Subcutaneous abdominal adipose tissue (tissue), 5 donors: ENCODE data around the gene GPR18.

Source experiments
- H3K27ac ChIP-seq: one replicate; pipeline ENCODE4 v1.7.0; 2013; ENCODE audit warnings: low read depth, mild to moderate bottlenecking, inconsistent platforms, low read length, moderate library complexity
- H3K27me3 ChIP-seq, 5 donors: one replicate each; pipeline ENCODE4 v1.7.0; 2013; ENCODE audit warnings: low read length in 5 of 5, inconsistent platforms in 1 of 5; ENCODE audit not compliant: control insufficient read depth in 5 of 5, insufficient read depth in 4 of 5
- H3K36me3 ChIP-seq, 5 donors: one replicate each; pipeline ENCODE4 v1.7.0; 2013; ENCODE audit warnings: low read length in 5 of 5; ENCODE audit not compliant: control insufficient read depth in 5 of 5, insufficient read depth in 5 of 5
- H3K4me1 ChIP-seq, 5 donors: one replicate each; pipeline ENCODE4 v1.7.0; 2013; ENCODE audit warnings: low read length in 5 of 5, mild to moderate bottlenecking in 3 of 5, moderate library complexity in 1 of 5; ENCODE audit not compliant: control insufficient read depth in 5 of 5, insufficient read depth in 5 of 5
- H3K4me3 ChIP-seq, 5 donors: one replicate each; pipeline ENCODE4 v1.7.0; 2013; ENCODE audit warnings: low read length in 5 of 5, low read depth in 1 of 5
- H3K9ac ChIP-seq, 5 donors: one replicate each; pipeline ENCODE4 v1.7.0; 2013; ENCODE audit warnings: low read length in 5 of 5, mild to moderate bottlenecking in 4 of 5, moderate library complexity in 3 of 5
- H3K9me3 ChIP-seq, 5 donors: one replicate each; pipeline ENCODE4 v1.7.0; 2013; ENCODE audit warnings: low read length in 5 of 5; ENCODE audit not compliant: control insufficient read depth in 5 of 5
- donor health status: healthy.
- donor health status: healthy.
- donor health status: healthy.
- donor health status: healthy.
- donor health status: healthy.

GPR18 gene

GRCh38 chr13:99227909-99228688 lies 30.1 kb downstream of the GPR18 start:
- H3K4me3 ChIP-seq: no peak overlapping the region

GRCh38 chr13:99227331-99227900 lies 30.8 kb downstream of the GPR18 start:
- H3K4me1 ChIP-seq: peaks cover 7 to 53% (median 44%) of the 10 kb centered on the region in 5 donors
- H3K4me3 ChIP-seq: no peak overlapping the region
- peaks cover 0 to 2% (median 0%) of the 10 kb centered on the region in 5 donors for H3K36me3 ChIP-seq
- H3K9me3 ChIP-seq: peaks cover 0 to 3% (median 0%) of the 10 kb centered on the region in 5 donors
- H3K9ac ChIP-seq: no peak overlapping the region
- H3K27me3 ChIP-seq: no peaks in the 10 kb centered on the region
- H3K27ac ChIP-seq: no peak overlapping the region

More at GRCh38 chr13:99227909-99228688, 30.1 kb downstream of the GPR18 start:
- Histone ChIP-seq H3K27ac (no peak overlapping the region), H3K27me3 (no peaks in the 10 kb centered on the region), H3K4me1 (peaks cover 7 to 53% (median 44%) of the 10 kb centered on the region in 5 donors), H3K9ac (no peak overlapping the region), H3K9me3 (peaks cover 0 to 2% (median 0%) of the 10 kb centered on the region in 5 donors), H3K36me3 (peaks cover 0 to 2% (median 0%) of the 10 kb centered on the region in 5 donors)

GRCh38 chr13:99226513-99226912 lies 31.7 kb downstream of the GPR18 start:
- no peak overlapping the region for H3K27ac ChIP-seq
- no peak overlapping the region for H3K9ac ChIP-seq
- H3K4me3 ChIP-seq: no peak overlapping the region
- peaks cover 7 to 53% (median 45%) of the 10 kb centered on the region in 5 donors for H3K4me1 ChIP-seq
- no peaks in the 10 kb centered on the region for H3K27me3 ChIP-seq
- peaks cover 0 to 3% (median 0%) of the 10 kb centered on the region in 5 donors for H3K9me3 ChIP-seq
- H3K36me3 ChIP-seq: peaks cover 0 to 5% (median 0%) of the 10 kb centered on the region in 5 donors

DNA sequence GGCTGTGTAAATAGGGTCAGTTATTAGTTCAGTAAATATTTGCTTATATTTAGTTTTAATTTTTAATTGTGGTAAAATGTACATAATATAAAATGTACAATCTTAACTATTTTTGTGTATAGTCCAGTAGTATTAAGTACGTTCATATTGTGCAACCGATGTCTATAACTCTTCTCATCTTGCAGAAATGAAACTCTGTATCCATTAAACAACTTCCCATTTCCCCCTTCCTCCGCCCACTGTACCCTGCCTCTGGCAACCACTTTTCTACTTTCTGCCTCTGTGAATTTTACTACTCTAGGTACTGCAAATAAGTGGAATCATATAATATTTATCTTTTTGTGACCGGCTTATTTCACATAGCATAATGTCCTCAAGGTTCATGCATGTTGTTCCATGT lies 33.1 kb downstream of the GPR18 start:
- Histone ChIP-seq H3K36me3 (peaks cover 0 to 5% (median 0%) of the 10 kb centered on the region in 5 donors), H3K9ac (no peak overlapping the region), H3K27me3 (no peaks in the 10 kb centered on the region), H3K9me3 (peaks cover 0 to 3% (median 0%) of the 10 kb centered on the region in 5 donors), H3K27ac (no peak overlapping the region), H3K4me3 (no peak overlapping the region), H3K4me1 (peaks cover 7 to 51% (median 44%) of the 10 kb centered on the region in 5 donors)

GRCh38 chr13:99224021-99224420 lies 34.2 kb downstream of the GPR18 start:
- Histone ChIP-seq H3K27me3 (no peaks in the 10 kb centered on the region), H3K27ac (no peak overlapping the region), H3K4me1 (peaks cover 7 to 46% (median 39%) of the 10 kb centered on the region in 5 donors), H3K36me3 (peaks cover 0 to 5% (median 0%) of the 10 kb centered on the region in 5 donors), H3K4me3 (no peak overlapping the region), H3K9me3 (peaks cover 0 to 3% (median 0%) of the 10 kb centered on the region in 5 donors), H3K9ac (no peak overlapping the region)

DNA sequence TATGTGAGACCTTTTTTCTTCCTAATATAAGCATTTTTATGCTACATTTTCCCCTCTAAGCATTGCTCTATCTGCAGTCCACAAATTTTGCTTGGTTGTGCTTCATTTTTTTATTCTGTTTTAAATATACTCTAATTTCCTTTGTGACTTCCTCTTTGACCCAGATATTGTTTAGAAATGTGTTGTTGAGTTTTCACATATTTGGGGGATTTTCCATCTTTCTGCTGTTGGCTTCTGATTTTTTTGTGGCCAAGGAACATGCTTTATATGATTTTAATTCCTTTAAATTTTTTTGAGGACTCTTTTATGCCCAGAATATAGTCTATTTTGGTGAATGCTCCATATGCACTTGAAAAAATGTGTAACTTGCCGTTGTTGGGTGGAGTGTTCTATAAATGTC lies 34.6 kb downstream of the GPR18 start:
- Histone ChIP-seq H3K9ac (no peak overlapping the region), H3K27me3 (no peaks in the 10 kb centered on the region), H3K9me3 (peaks cover 0 to 3% (median 0%) of the 10 kb centered on the region in 5 donors), H3K27ac (no peak overlapping the region), H3K4me1 (peaks cover 8 to 50% (median 38%) of the 10 kb centered on the region in 5 donors), H3K36me3 (peaks cover 0 to 5% (median 0%) of the 10 kb centered on the region in 5 donors), H3K4me3 (no peak overlapping the region)

DNA sequence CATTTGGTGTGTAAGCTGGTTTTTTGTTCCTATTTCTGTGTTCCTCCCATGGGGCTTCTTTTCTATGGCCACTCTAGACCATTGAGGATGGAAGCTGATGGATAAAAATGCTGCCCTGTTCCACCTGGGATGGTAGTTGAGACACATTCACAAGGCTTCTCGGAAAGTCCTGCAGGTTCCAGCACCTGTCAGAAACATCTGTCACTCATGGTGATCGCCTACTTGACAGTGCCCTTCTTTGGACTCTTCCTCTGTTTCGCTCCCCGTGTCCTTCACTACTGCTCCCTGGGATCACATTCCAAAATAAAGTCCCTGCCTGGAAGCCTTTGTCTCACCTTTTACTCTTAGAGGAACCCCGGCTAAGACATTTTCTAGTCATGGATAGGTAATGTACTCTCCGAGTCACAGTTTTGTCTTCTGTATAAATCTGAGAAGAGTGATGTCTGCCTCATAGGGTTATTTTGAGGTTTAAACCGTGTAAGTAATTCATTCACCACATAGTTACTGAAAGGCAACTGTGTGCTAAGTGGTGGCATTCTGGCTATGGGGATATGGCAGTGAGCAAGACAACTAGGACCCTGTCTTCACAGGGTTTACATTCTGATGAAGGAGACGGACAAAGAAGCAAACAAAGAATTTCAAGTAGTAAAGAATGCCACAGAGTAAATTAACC lies 36.5 kb downstream of the GPR18 start:
- Histone ChIP-seq H3K4me3 (no peak overlapping the region), H3K4me1 (peaks cover 8 to 58% (median 41%) of the 10 kb centered on the region in 5 donors), H3K27me3 (no peaks in the 10 kb centered on the region), H3K36me3 (peaks cover 0 to 5% (median 0%) of the 10 kb centered on the region in 5 donors), H3K9ac (no peak overlapping the region), H3K27ac (no peak overlapping the region), H3K9me3 (peaks cover 0 to 3% (median 0%) of the 10 kb centered on the region in 5 donors)

DNA sequence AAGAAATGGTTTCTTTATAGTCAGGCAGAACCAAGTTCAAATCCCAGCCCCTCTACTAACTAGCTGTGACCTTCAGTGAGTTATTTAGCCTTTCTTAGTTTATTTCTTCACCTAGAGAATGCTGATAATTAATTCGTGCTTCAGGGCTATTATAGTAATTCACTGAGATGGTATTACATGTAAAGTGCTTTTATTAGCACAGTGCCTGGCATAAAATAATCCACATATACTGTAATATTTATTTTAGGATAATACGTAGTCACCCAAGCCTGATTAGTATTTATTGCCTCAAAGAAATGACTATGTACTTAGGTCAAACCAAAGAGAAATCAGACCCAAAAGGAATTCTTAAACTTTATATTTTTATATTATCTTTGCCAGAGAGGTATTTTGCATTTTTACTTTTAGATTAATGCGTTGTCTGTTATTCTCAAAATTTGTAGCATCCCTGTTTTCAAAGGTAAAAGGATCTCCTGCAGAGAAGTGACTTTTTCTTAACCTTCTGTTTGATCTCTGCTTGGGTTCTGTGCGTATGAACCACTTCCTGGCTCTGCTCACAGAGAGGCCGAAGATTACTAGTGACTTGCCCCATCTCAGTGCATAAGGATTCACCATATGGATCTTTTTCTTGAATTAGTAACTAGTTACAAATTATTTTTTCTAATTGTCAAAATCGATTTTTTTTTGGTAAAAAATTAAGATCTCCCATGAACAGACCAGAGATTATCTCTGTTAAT lies 37.8 kb downstream of the GPR18 start:
- no peak overlapping the region for H3K4me3 ChIP-seq
- H3K4me1 ChIP-seq: peaks cover 4 to 45% (median 28%) of the 10 kb centered on the region in 5 donors
- peaks cover 0 to 3% (median 0%) of the 10 kb centered on the region in 5 donors for H3K9me3 ChIP-seq
- no peak overlapping the region for H3K27ac ChIP-seq
- H3K36me3 ChIP-seq: peaks cover 0 to 5% (median 0%) of the 10 kb centered on the region in 5 donors
- H3K9ac ChIP-seq: no peak overlapping the region
- H3K27me3 ChIP-seq: no peaks in the 10 kb centered on the region

DNA sequence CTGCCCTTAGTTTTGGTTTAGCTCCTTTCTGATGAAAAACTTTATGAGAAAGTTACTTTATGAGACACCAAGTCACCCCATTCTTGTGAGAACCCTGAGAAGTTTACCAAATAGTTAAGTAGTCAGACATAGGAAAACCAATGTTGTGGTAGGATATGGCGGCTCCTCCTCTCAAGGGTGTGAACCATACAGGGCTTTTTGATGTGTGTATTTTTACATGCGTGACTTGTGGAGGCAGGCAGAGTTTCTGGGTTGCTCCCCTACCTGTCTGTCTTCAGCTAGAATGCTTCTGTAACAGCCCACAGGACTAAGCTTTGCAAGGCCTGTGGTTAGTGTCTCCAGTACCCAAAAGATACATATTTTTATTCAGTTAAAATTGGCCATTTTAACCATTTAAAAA lies 39.2 kb downstream of the GPR18 start:
- Histone ChIP-seq H3K27ac (no peak overlapping the region), H3K36me3 (peaks cover 0 to 5% (median 0%) of the 10 kb centered on the region in 5 donors), H3K4me1 (peaks cover 4 to 37% (median 26%) of the 10 kb centered on the region in 5 donors), H3K4me3 (no peak overlapping the region), H3K9me3 (peaks cover 0 to 3% (median 0%) of the 10 kb centered on the region in 5 donors), H3K9ac (no peak overlapping the region), H3K27me3 (no peaks in the 10 kb centered on the region)
